Measurements from ENCODE around the gene EPX.
"Not testable (repeated sequence)": the region's sequence is repeated elsewhere in the genome, so short reads cannot be mapped to it uniquely, and the experiment has no call there.

The EPX gene

GRCh38 chr17:58192612-58193011 lies at the start of gene EPX:
TSS of gene EPX (plus strand) at chr17:58192726. CDS start at chr17:58192847, 121 bp downstream.
- no peak for DNase-seq

- DNase-seq, result not testable (repeated sequence)
Observed at GRCh38 chr17:58143335-58143734, 49.2 kb upstream of the EPX start.

- no peak for DNase-seq
Observed at GRCh38 chr17:58144801-58145200, 47.7 kb upstream of the EPX start.

- no peak for DNase-seq
Observed at GRCh38 chr17:58147930-58148434, 44.5 kb upstream of the EPX start, which contains the start of gene OR4D1. TSS of gene OR4D1 (plus strand) at chr17:58148384. CDS start at chr17:58155154, 6,770 bp downstream.

GRCh38 chr17:58148609-58149008 lies 43.9 kb upstream of the EPX start:
- no peak for DNase-seq

- DNase-seq, result no peak
Observed at GRCh38 chr17:58150394-58150793, 42.1 kb upstream of the EPX start.

GRCh38 chr17:58153046-58153445 lies 39.5 kb upstream of the EPX start:
- DNase-seq, result peak; percentile 55

GRCh38 chr17:58153671-58154070 lies 38.9 kb upstream of the EPX start:
- no peak for DNase-seq

GRCh38 chr17:58156839-58157803 lies 35.4 kb upstream of the EPX start:
- DNase-seq, result peak; percentile 56

GRCh38 chr17:58158181-58158580 lies 34.3 kb upstream of the EPX start:
- no peak for DNase-seq

- DNase-seq, result no peak
Observed at GRCh38 chr17:58161566-58161965, 31.0 kb upstream of the EPX start.

- DNase-seq, result no peak
Observed at GRCh38 chr17:58165981-58166380, 26.5 kb upstream of the EPX start.

GRCh38 chr17:58166682-58167081 lies 25.8 kb upstream of the EPX start, which contains the start of gene OR4D2:
TSS of gene OR4D2 (plus strand) at chr17:58166982. CDS start at chr17:58169656, 2,674 bp downstream.
- no peak for DNase-seq

- DNase-seq, result no peak
Observed at GRCh38 chr17:58170622-58171021, 21.9 kb upstream of the EPX start.

- DNase-seq, result peak; percentile 42
Observed at GRCh38 chr17:58172369-58173071, 20.0 kb upstream of the EPX start.

- no peak for DNase-seq
Observed at GRCh38 chr17:58174871-58175270, 17.7 kb upstream of the EPX start.

GRCh38 chr17:58176200-58176599 lies 16.3 kb upstream of the EPX start:
- no peak for DNase-seq

- DNase-seq, result no peak
Observed at GRCh38 chr17:58181796-58182195, 10.7 kb upstream of the EPX start.

GRCh38 chr17:58183514-58183913 lies 9.0 kb upstream of the EPX start:
- no peak for DNase-seq

- DNase-seq, result no peak
Observed at GRCh38 chr17:58184308-58184985, 8.1 kb upstream of the EPX start.

GRCh38 chr17:58184986-58185761 lies 7.4 kb upstream of the EPX start:
- DNase-seq, result no peak

GRCh38 chr17:58186591-58186990 lies 5.9 kb upstream of the EPX start:
- DNase-seq, result no peak

Data from activated T-cell treated with anti-CD3 and anti-CD28 coated beads, Interleukin-2, amount 50 U/mL, for 1 hour (primary cell).